PFSK-1 (cell line): ENCODE data around the gene TGFB2.

Experiments
- FOXP2 ChIP-seq: optimal IDR thresholded peaks from 2 replicates; pipeline ENCODE3; 2011; ENCODE audit warnings: borderline replicate concordance, control low read depth, inconsistent platforms; ENCODE audit not compliant: insufficient read depth; ENCODE audit errors: extremely low read length, extremely low read depth
- TAF1 ChIP-seq: IDR thresholded peaks from 2 replicates; pipeline ENCODE4 v1.6.1; 2012; ENCODE audit warnings: low read length, control low read depth, borderline replicate concordance; ENCODE audit not compliant: insufficient read depth

GRCh38 chr1:218481116-218481775 lies 136.1 kb downstream of the TGFB2 start:
- TF ChIP-seq TAF1: no peak
- no peak for TF ChIP-seq FOXP2
